Common myeloid progenitor, CD34-positive (primary cell): ENCODE results near the gene ZNF512B.
"Not testable (repeated sequence)": the region's sequence is repeated elsewhere in the genome, so short reads cannot be mapped to it uniquely, and the experiment has no call there.

ENCODE experiments used
- CTCF ChIA-PET: fragments of 350-600 bp; sonication (Branson Sonifier 250); formaldehyde crosslinking; loops from one replicate; lab custom pipeline; 2021; ENCODE audit warnings: antibody characterized with exemption; lab: Charles Lee
- POLR2A ChIA-PET: fragments of 350-600 bp; sonication (Branson Sonifier 250); formaldehyde crosslinking; loops from one replicate; lab custom pipeline; 2021; ENCODE audit warnings: antibody characterized with exemption; lab: Charles Lee
- DNase-seq, 3 donors: peaks; one replicate each; pipeline versions ENCODE4 v3.0.0 to v3.0.0-alpha.2; 2013
- H3K27ac ChIP-seq, 2 experiments: 1 replicate in 1 of 2; 2 replicates in 1 of 2; pipeline ENCODE4 v1.7.0; 2013; ENCODE audit warnings: inconsistent platforms in 2 of 2, low read length in 2 of 2, mild to moderate bottlenecking in 2 of 2, low read depth in 1 of 2, moderate library complexity in 1 of 2; ENCODE audit not compliant: severe bottlenecking in 2 of 2, insufficient read depth in 1 of 2, poor library complexity in 1 of 2
- H3K27me3 ChIP-seq, 5 experiments: replicated peaks in 2 of 5; 1 replicate in 3 of 5; 2 replicates in 2 of 5; pipeline versions ENCODE4 v1.6.1 to v1.7.0; 2013; ENCODE audit warnings: low read length in 4 of 5, mild to moderate bottlenecking in 2 of 5, moderate library complexity in 2 of 5, inconsistent platforms in 1 of 5; ENCODE audit not compliant: insufficient read depth in 5 of 5, control insufficient read depth in 4 of 5
- H3K36me3 ChIP-seq, 4 experiments: 1 replicate in 2 of 4; 2 replicates in 2 of 4; pipeline versions ENCODE4 v1.6.1 to v1.7.0; 2013; ENCODE audit warnings: low read length in 3 of 4, control low read depth in 1 of 4, mild to moderate bottlenecking in 1 of 4; ENCODE audit not compliant: control insufficient read depth in 4 of 4, insufficient read depth in 4 of 4
- H3K4me1 ChIP-seq, 4 experiments: 1 replicate in 3 of 4; 2 replicates in 1 of 4; pipeline versions ENCODE4 v1.6.1 to v1.7.1; 2013; ENCODE audit warnings: low read length in 3 of 4, mild to moderate bottlenecking in 3 of 4, control low read depth in 1 of 4, inconsistent platforms in 1 of 4, moderate library complexity in 1 of 4; ENCODE audit not compliant: control insufficient read depth in 4 of 4, insufficient read depth in 4 of 4; ENCODE audit errors: control extremely low read depth in 1 of 4
- H3K4me3 ChIP-seq, 7 experiments: 1 replicate in 4 of 7; 2 replicates in 3 of 7; pipeline versions ENCODE4 v1.5.1 to v1.7.0; 2013; ENCODE audit warnings: mild to moderate bottlenecking in 7 of 7, low read length in 6 of 7, moderate library complexity in 6 of 7, inconsistent platforms in 2 of 7, low read depth in 2 of 7, control low read depth in 1 of 7; ENCODE audit not compliant: insufficient read depth in 4 of 7, control insufficient read depth in 1 of 7; ENCODE audit errors: extremely low read depth in 1 of 7
- H3K9me3 ChIP-seq, 5 experiments: 1 replicate in 4 of 5; 2 replicates in 1 of 5; pipeline versions ENCODE4 v1.6.1 to v1.7.1; 2013; ENCODE audit warnings: low read length in 4 of 5, mild to moderate bottlenecking in 2 of 5, inconsistent platforms in 1 of 5, low read depth in 1 of 5, moderate library complexity in 1 of 5; ENCODE audit not compliant: control insufficient read depth in 4 of 5, insufficient read depth in 2 of 5; ENCODE audit errors: control extremely low read depth in 1 of 5
- WGBS: methylation state at CpG from one replicate; pipeline ENCODE4 v1.1.5; 2013; ENCODE audit not compliant: insufficient coverage; 5-methylcytosine and 5-hydroxymethylcytosine counted together

Gene ZNF512B

DNA sequence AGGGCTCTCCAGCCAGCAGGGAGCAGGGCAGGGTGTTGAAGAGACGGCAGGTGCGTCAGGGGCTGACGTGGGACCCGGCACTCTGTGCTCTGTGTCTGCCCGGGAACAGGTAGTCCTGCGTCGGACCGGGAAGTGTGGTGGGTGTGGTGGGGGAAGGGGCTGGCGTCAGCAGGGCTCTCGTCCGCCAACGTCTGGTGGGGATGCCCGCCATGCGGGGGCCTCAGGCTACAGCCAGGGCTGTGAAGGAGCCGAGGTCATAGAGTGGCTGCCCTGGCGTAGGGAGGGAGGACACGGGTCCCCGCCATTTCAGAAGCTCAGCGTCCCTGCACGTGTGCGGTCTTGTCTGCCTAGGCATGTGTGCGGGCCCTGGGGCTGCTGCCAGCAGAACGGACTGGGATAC, 49.5 kb downstream of the ZNF512B start:
- H3K27me3 ChIP-seq, result no peaks in the 10 kb centered on the region
- H3K9me3 ChIP-seq, result peaks cover 0 to 9% (median 2%) of the 10 kb centered on the region in 5 experiments
- H3K4me3 ChIP-seq, result no peak overlapping the region
- DNase-seq, result no peak
- peaks cover 2 to 32% (median 13%) of the 10 kb centered on the region in 4 experiments for H3K36me3 ChIP-seq
- no peaks in the 10 kb centered on the region for H3K4me1 ChIP-seq
- CTCF ChIA-PET, result interaction anchor here (0.6 to 2.4 kb wide), 2 partner anchors 9 to 13 kb away, joined by 3 to 6 read pairs; no protein-coding TSS in a partner anchor
- no peak overlapping the region for H3K27ac ChIP-seq
- WGBS, result 91% methylated on average over 20 of the region's 23 CpGs
- POLR2A ChIA-PET, result no interaction called here

DNA sequence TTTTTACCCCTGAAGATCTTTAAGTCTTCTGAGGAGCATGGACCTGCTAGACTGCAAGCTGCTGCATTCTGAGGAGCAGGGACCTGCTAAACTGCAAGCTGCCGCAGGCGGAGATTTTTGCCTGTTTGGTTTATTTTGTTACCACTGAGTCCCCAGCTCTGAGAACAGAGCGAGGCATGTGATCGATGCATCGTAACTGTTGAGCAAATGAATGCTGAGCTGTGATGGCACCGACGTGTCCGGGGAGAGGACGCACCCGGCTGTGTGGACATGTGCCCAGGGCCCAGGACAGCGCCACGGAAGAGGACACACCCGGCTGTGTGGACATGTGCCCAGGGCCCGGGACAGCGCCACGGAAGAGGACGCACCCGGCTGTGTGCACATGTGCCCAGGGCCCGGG, 50.6 kb downstream of the ZNF512B start:
- peaks cover 2 to 29% (median 13%) of the 10 kb centered on the region in 4 experiments for H3K36me3 ChIP-seq
- POLR2A ChIA-PET, result no interaction called here
- WGBS, result 87% methylated on average over 10 of the region's 19 CpGs

DNA sequence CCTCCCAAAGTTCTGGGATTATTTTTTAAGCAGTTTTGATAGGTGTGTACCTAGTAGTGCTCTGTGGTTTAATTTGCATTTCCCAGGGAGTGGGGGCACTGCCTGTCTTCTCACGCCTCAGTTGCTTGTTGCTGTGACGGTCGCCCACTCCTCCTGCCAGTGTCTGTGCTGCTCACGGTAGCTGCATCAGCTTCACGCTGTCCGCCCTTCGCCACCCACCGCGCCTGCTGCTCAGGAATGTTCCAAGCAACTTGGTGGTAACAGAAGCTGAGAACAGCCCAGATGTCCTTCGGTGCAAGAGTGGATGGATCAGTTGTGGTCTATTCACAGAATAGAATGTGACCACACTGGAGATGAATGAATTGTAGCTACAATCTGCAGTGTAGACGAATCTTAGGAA, 51.9 kb downstream of the ZNF512B start:
- no peaks in the 10 kb centered on the region for H3K27me3 ChIP-seq
- WGBS, result 99% methylated on average over 11 of the region's 11 CpGs
- H3K9me3 ChIP-seq, result peaks cover 0 to 9% (median 2%) of the 10 kb centered on the region in 5 experiments
- H3K27ac ChIP-seq, result no peak overlapping the region
- POLR2A ChIA-PET, result no interaction called here
- no peak overlapping the region for H3K4me3 ChIP-seq
- H3K4me1 ChIP-seq, result peaks cover 0 to 3% (median 1%) of the 10 kb centered on the region in 4 experiments
- no peak for DNase-seq
- peaks cover 2 to 28% (median 13%) of the 10 kb centered on the region in 4 experiments for H3K36me3 ChIP-seq
- CTCF ChIA-PET, result interaction anchor here (1.1 to 1.7 kb wide), 5 partner anchors 8 to 56 kb away, joined by 3 to 7 read pairs (median 4); no protein-coding TSS in a partner anchor

More for the DNA sequence above, 50.6 kb downstream of the ZNF512B start:
- no peak overlapping the region for H3K4me3 ChIP-seq
- CTCF ChIA-PET, result interaction anchor here (1.0 to 1.7 kb wide), 4 partner anchors 9 to 23 kb away, joined by 3 to 7 read pairs (median 4); no protein-coding TSS in a partner anchor
- no peaks in the 10 kb centered on the region for H3K27me3 ChIP-seq
- no peak for DNase-seq
- no peak overlapping the region for H3K27ac ChIP-seq
- H3K9me3 ChIP-seq, result peaks cover 0 to 9% (median 2%) of the 10 kb centered on the region in 5 experiments
- no peaks in the 10 kb centered on the region for H3K4me1 ChIP-seq

DNA sequence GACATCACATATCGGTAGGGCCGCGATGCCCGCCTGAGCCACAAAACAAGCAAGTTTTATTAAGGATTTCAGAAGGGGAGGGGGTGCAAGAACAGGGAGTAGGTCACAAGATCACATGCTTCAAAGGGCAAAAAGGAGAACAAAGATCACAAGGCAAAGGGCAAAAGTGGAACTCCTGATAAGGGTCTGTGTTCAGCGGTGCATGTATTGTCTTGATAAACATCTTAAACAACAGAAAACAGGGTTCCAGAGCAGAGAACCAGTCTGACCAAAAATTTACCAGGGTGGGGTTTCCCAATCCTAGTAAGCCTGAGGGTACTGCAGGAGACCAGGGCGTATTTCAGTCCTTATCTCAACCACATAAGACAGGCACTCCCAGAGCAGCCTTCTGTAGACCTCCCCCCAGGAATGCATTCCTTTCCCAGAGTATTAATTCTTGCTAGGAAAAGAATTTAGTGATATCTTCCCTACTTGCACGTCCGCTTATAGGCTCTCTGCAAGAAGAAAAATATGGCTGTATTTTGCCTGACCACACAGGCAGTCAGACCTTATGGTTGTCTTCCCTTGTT, 53.3 kb downstream of the ZNF512B start:
- H3K27ac ChIP-seq, POLR2A ChIA-PET, H3K9me3 ChIP-seq, H3K27me3 ChIP-seq, H3K4me1 ChIP-seq, H3K4me3 ChIP-seq: not testable (repeated sequence)
- peaks cover 2 to 28% (median 11%) of the 10 kb centered on the region in 4 experiments for H3K36me3 ChIP-seq
- DNase-seq, result peak in 1 of 3 donors; percentile 13
- CTCF ChIA-PET, result interaction anchor here (0.7 to 1.2 kb wide), 3 partner anchors 9 to 141 kb away, joined by 3 to 4 read pairs (median 3); no protein-coding TSS in a partner anchor
- 81% methylated on average over 6 of the region's 8 CpGs for WGBS

DNA sequence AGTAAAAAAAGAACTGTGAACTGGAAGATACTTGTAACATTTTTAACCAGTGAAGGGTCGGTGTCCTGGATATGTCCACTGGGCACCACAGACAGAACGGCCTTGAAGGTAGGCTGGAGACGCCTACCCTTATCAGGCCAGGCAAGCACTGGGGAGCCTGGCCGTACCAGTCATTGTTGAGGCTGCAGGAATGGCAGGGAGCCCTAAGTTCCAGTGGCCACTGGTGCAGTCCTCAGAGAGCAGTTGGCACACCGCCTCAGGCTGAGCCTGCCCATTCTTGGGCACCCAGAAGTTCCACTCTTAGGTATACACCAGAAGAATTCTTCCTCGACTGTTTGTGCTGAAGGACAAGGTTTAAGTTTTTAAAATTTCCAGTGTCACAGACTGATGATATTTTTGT, 54.3 kb downstream of the ZNF512B start:
- POLR2A ChIA-PET, result interaction anchor here (0.5 kb wide), 1 partner anchor 31 kb away, joined by 4 read pairs; no protein-coding TSS in a partner anchor
- Histone ChIP-seq H3K4me1 (peaks cover 0 to 9% (median 4%) of the 10 kb centered on the region in 4 experiments), H3K9me3 (peaks cover 0 to 9% (median 2%) of the 10 kb centered on the region in 5 experiments), H3K36me3 (peaks cover 2 to 28% (median 10%) of the 10 kb centered on the region in 4 experiments), H3K27ac (no peak overlapping the region), H3K4me3 (no peak overlapping the region), H3K27me3 (no peaks in the 10 kb centered on the region)
- no peak for DNase-seq
- CTCF ChIA-PET, result interaction anchor here (1.1 to 1.2 kb wide), 2 partner anchors 12 to 17 kb away, joined by 3 read pairs; no protein-coding TSS in a partner anchor
- 93% methylated on average over 5 of the region's 6 CpGs for WGBS

DNA sequence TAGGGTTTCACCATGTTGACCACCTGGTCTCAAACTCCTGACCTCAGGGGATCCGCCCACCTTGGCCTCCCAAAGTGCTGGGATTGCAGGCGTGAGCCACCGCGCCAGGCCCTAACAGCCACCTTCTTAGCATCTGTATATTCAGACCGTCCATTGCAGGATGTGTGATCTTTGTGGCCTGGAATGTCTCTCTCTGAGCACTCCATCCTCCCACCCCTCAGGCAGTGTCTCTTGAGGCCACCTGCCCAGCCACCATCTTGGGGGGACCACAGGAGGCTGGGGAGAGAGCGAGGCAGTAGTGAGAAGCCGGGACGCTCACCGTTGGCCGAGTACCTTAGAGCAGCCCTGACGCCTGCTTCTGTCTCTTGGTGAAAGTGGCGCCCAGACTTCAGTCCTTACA, 56.0 kb downstream of the ZNF512B start:
- peaks cover 0 to 9% (median 2%) of the 10 kb centered on the region in 5 experiments for H3K9me3 ChIP-seq
- no peak overlapping the region for H3K4me3 ChIP-seq
- CTCF ChIA-PET, result interaction anchor here (0.7 to 1.7 kb wide), 3 partner anchors 13 to 61 kb away, joined by 3 to 5 read pairs (median 3); no protein-coding TSS in a partner anchor
- no peak for DNase-seq
- H3K36me3 ChIP-seq, result peaks cover 0 to 22% (median 6%) of the 10 kb centered on the region in 4 experiments
- H3K4me1 ChIP-seq, result peaks cover 0 to 9% (median 4%) of the 10 kb centered on the region in 4 experiments
- H3K27ac ChIP-seq, result no peak overlapping the region
- WGBS, result over 99% methylated on average over 12 of the region's 12 CpGs
- no peaks in the 10 kb centered on the region for H3K27me3 ChIP-seq
- POLR2A ChIA-PET, result no interaction called here

DNA sequence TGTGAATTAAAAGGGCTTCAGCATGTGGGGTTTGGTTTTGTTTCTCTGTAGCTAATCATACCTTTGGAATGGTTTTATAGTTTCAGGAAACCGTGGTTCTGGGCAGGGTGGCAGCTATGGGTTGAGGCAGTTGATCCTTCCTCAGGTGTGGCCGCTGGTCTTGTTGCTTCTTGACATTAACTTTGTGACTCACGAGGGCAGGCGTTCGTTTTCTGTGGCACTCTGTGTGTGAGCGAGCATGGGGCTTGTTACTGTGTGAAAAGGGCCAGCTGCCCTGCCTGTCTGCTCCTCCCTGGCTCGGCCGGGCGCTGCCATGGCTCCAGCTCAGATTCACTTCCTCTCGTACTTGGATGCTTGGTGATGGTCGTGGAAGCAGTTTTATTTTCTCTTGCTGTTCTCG, 58.6 kb downstream of the ZNF512B start:
- peaks cover 0 to 6% (median 2%) of the 10 kb centered on the region in 5 experiments for H3K9me3 ChIP-seq
- ChIA-PET POLR2A (no interaction called here), CTCF (interaction anchor here (0.6 to 1.8 kb wide), 6 partner anchors 7 to 127 kb away, joined by 3 to 7 read pairs (median 3); no protein-coding TSS in a partner anchor)
- no peak overlapping the region for H3K27ac ChIP-seq
- H3K4me3 ChIP-seq, result no peak overlapping the region
- peak in 1 of 3 donors; percentile 10 for DNase-seq
- WGBS, result 76% methylated on average over 12 of the region's 12 CpGs
- peaks cover 0 to 15% (median 3%) of the 10 kb centered on the region in 4 experiments for H3K36me3 ChIP-seq
- peaks cover 0 to 9% (median 4%) of the 10 kb centered on the region in 4 experiments for H3K4me1 ChIP-seq
- no peaks in the 10 kb centered on the region for H3K27me3 ChIP-seq
